K562 (cell line): ENCODE measurements around the gene MEIG1. TPM values are rescaled to one million over a fixed set of nuclear protein-coding genes. Genes with fewer than 3 reads are reported as not detected.

Experiments used
- BRF1 ChIP-seq: IDR thresholded peaks from 3 replicates; pipeline ENCODE4 v1.6.1; 2011; ENCODE audit warnings: borderline replicate concordance, mild to moderate bottlenecking; ENCODE audit not compliant: insufficient read length; ENCODE audit errors: extremely low read depth
- EGR1 ChIP-seq: fragments of 450-650 bp; conservative IDR thresholded peaks from 2 replicates; pipeline ENCODE4 v1.6.1; 2017; ENCODE audit warnings: mild to moderate bottlenecking
- GABPB2 ChIP-seq: fragments of 250-450 bp; sonication (Bioruptor Pico); conservative IDR thresholded peaks from 2 replicates; pipeline ENCODE4 v1.5.1; 2021; ENCODE audit warnings: mild to moderate bottlenecking
- HMG20A ChIP-seq: fragments of 450-650 bp; formaldehyde crosslinking; conservative IDR thresholded peaks from 2 replicates; pipeline ENCODE4 v1.4.0; 2020; ENCODE audit warnings: mild to moderate bottlenecking, mixed read lengths
- MEF2A ChIP-seq: IDR thresholded peaks from 2 replicates; pipeline ENCODE4 v1.6.1; 2011; ENCODE audit warnings: low read depth, mild to moderate bottlenecking, low read length, moderate library complexity; ENCODE audit not compliant: control insufficient read depth
- MLLT1 ChIP-seq, 2 experiments: fragments of 450-650 bp; IDR thresholded peaks; 2 replicates each; pipeline ENCODE4 v1.6.1; 2016
- MYNN ChIP-seq, 2 experiments: sonication (generic); formaldehyde crosslinking in 1 of 2; IDR thresholded peaks; 2 replicates each; pipeline versions ENCODE4 v1.5.0 to v1.6.1; 2016 to 2020; ENCODE audit warnings: antibody characterized with exemption in 1 of 2, missing genetic modification reagents in 1 of 2
- RCOR1 ChIP-seq, 2 experiments: IDR thresholded peaks; 2 replicates each; pipeline ENCODE4 v1.6.1; 2012; ENCODE audit warnings: low read depth in 2 of 2, low read length in 2 of 2, borderline replicate concordance in 1 of 2, improper control_type of control experiment in 1 of 2
- SFPQ ChIP-seq: fragments of 200-400 bp; formaldehyde crosslinking; IDR thresholded peaks from 2 replicates; pipeline ENCODE4 v1.6.1; 2017; ENCODE audit warnings: mild to moderate bottlenecking, low read depth, low read length, moderate library complexity
- SRSF3 ChIP-seq: fragments of 200-400 bp; formaldehyde crosslinking; IDR thresholded peaks from 2 replicates; pipeline ENCODE4 v1.6.1; 2016; ENCODE audit warnings: mild to moderate bottlenecking, low read length, moderate library complexity; ENCODE audit not compliant: insufficient read depth
- VEZF1 ChIP-seq: fragments of 200-800 bp; sonication (Bioruptor generic); IDR thresholded peaks from 2 replicates; pipeline ENCODE4 v1.6.1; 2017; ENCODE audit warnings: missing genetic modification characterization, missing compliant biosample characterization
- ZNF124 ChIP-seq: sonication (generic); formaldehyde crosslinking; IDR thresholded peaks from 2 replicates; pipeline ENCODE4 v1.8.1; 2022; ENCODE audit warnings: missing genetic modification reagents
- ZNF140 ChIP-seq: fragments of 250-450 bp; sonication (Bioruptor Pico); IDR thresholded peaks from 2 replicates; pipeline ENCODE4 v1.8.0; 2021; ENCODE audit warnings: moderate library complexity, mild to moderate bottlenecking, inconsistent platforms
- ZNF175 ChIP-seq: fragments of 200-800 bp; sonication (Bioruptor generic); IDR thresholded peaks from 2 replicates; pipeline ENCODE4 v1.6.1; 2016; ENCODE audit warnings: low read depth, mild to moderate bottlenecking, missing genetic modification characterization, missing compliant biosample characterization
- polyA plus RNA-seq, 8 experiments: library from polyadenylated mRNA; depleted of rRNA in 4 of 8; stranded (reverse) in 5 of 8; unstranded in 3 of 8; fragments of >200 nt; fragmentation: Nextera tagmentation in 2 of 8; fragmentation: Illumina TruSeq in 1 of 8; extraction: Ambion mirVana in 2 of 8; extraction: Trizol in 1 of 8; gene quantifications; 2 replicates each; pipeline versions ENCODE4 v1.2.1 to v1.2.3, GENCODE V29; 2011 to 2014; ENCODE audit warnings: inconsistent platforms in 1 of 8, missing spikeins in 1 of 8
- total RNA-seq, 7 experiments: library from RNA; depleted of rRNA in 6 of 7; stranded (reverse); fragments of >200 nt in 6 of 7; fragmentation: Illumina TruSeq in 2 of 7; extraction: Trizol in 2 of 7; gene quantifications; 2 replicates each; pipeline versions ENCODE4 v1.2.1 to v1.2.3, GENCODE V29; 2011 to 2021; ENCODE audit warnings: low replicate concordance in 1 of 7
- TF ChIP-seq, protein P1 (sequence below): fragments of 250-450 bp; sonication (Bioruptor Pico); IDR thresholded peaks from 2 replicates; pipeline ENCODE4 v1.4.0; 2020; ENCODE audit warnings: mild to moderate bottlenecking, moderate library complexity
- TF ChIP-seq, protein P2 (sequence below), 3 experiments: fragments of 200-800 bp in 1 of 3; sonication (Bioruptor generic) in 1 of 3; sonication (generic) in 1 of 3; formaldehyde crosslinking in 1 of 3; IDR thresholded peaks; 2 replicates each; pipeline versions ENCODE4 v1.6.1 to v1.8.0; 2016 to 2022; ENCODE audit warnings: mild to moderate bottlenecking in 2 of 3, missing compliant biosample characterization in 2 of 3, missing genetic modification characterization in 2 of 3, missing genetic modification reagents in 1 of 3

The MEIG1 gene
- total and polyA plus RNA-seq, 9 of the 15 experiments (the other 6 are each of a cell fraction or from before 2014, with no cell fraction given), result 0.19 to 1.7 (median 0.54) TPM; not detected in 3

DNA sequence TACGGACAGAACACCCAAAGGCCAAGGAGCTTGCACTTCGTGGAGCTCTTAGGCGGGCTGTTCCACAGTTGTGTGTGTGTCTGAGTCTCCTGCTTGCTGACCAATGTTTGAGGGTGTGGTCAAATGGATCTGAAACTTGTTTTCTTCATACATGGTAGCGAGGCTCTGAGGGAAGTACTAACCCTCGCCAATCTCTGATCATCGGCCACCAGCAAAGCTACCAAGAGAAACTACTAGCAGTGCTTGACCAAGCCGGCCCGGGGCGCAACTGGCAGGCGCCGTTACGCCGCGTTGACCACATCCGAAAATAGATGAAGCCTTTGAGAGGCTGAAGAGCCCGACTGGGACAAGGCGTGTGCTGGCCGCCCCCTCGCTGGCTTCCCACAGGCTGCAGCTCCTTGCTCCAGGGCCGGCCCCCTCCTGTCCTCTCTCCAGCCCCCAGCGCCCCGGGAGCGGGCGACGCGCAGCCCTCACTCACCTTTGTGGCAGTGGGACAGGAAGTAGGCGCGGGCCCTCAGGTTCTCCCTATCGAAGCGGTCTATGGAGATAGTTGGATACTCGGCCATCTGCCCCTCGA is 5.7 kb upstream of the MEIG1 start (continued):
- TF ChIP-seq SFPQ, result no peak
- TF ChIP-seq MYNN (IDR thresholded peaks at IDR 0.05), result no peak
- TF ChIP-seq MYNN (CRISPR knock-in tag; IDR thresholded peaks at IDR 0.05), result no peak
- TF ChIP-seq ZNF175 (CRISPR knock-in tag), result 0 out of 2 replicates have a peak, but pooled peaks have one; percentile 50
- no peak for TF ChIP-seq HMG20A
- TF ChIP-seq GABPB2, result no peak
- TF ChIP-seq VEZF1, result no peak
- 0 out of 2 replicates have a peak, but pooled peaks have one; percentile 44 for TF ChIP-seq SRSF3
- TF ChIP-seq, protein P1, sequence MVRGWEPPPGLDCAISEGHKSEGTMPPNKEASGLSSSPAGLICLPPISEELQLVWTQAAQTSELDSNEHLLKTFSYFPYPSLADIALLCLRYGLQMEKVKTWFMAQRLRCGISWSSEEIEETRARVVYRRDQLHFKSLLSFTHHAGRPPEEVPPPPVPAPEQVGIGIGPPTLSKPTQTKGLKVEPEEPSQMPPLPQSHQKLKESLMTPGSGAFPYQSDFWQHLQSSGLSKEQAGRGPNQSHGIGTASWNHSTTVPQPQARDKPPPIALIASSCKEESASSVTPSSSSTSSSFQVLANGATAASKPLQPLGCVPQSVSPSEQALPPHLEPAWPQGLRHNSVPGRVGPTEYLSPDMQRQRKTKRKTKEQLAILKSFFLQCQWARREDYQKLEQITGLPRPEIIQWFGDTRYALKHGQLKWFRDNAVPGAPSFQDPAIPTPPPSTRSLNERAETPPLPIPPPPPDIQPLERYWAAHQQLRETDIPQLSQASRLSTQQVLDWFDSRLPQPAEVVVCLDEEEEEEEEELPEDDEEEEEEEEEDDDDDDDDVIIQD, result peak; percentile 7; the same call in 1 of the 2 replicates
- TF ChIP-seq ZNF140, result no peak
- TF ChIP-seq, protein P2, sequence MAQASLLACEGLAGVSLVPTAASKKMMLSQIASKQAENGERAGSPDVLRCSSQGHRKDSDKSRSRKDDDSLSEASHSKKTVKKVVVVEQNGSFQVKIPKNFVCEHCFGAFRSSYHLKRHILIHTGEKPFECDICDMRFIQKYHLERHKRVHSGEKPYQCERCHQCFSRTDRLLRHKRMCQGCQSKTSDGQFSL (CRISPR knock-in tag; IDR thresholded peaks at IDR 0.05), result no peak
- TF ChIP-seq, protein P2 (tag; IDR thresholded peaks at IDR 0.05), result no peak
- 0 out of 4 replicates have a peak, but pooled peaks of 1 of the 2 experiments have one; percentile 1 for TF ChIP-seq RCOR1 (IDR thresholded peaks at IDR 0.05; ENCODE audit: borderline replicate concordance in 1 of 2, low read depth in 2 of 2, low read length in 2 of 2)
- TF ChIP-seq MLLT1 (IDR thresholded peaks at IDR 0.05), result no peak; a peak in 1 of 4 replicates
- TF ChIP-seq EGR1, result peak; percentile 49
- no peak for TF ChIP-seq BRF1
- peak; percentile 65; the same call in 1 of the 2 replicates for TF ChIP-seq MEF2A
- TF ChIP-seq ZNF124 (CRISPR knock-in tag), result no peak
